Breast epithelium (tissue), 4 donors: ENCODE data around the gene SMARCD3. TPM values are rescaled to one million over a fixed set of nuclear protein-coding genes. Genes with fewer than 3 reads are reported as not detected.

Experiments used
- DNase-seq, 2 donors: peaks; one replicate each; pipeline ENCODE4 v3.0.0-alpha.2; 2019; ENCODE audit warnings: low spot score in 2 of 2
- H3K27ac ChIP-seq, 2 donors: fragments of 200-600 bp; sonication (generic) in 1 of 2; one replicate each; pipeline ENCODE4 v1.5.1; 2016 to 2019; ENCODE audit warnings: mild to moderate bottlenecking in 1 of 2
- H3K27me3 ChIP-seq, 2 donors: fragments of 200-600 bp; sonication (generic) in 1 of 2; one replicate each; pipeline versions ENCODE4 v1.5.1 to v1.6.0; 2017 to 2019; ENCODE audit warnings: control low read depth in 1 of 2, mild to moderate bottlenecking in 1 of 2
- H3K36me3 ChIP-seq: fragments of 200-600 bp; one replicate; pipeline ENCODE4 v1.5.1; 2019
- H3K4me1 ChIP-seq, 2 donors: fragments of 200-600 bp; sonication (generic); one replicate each; pipeline ENCODE4 v1.5.1; 2016 to 2019; ENCODE audit warnings: control low read depth in 1 of 2
- H3K4me3 ChIP-seq, 3 donors: fragments of 200-600 bp; sonication (generic); 1 replicate in 2 of 3; 2 replicates in 1 of 3; pipeline ENCODE4 v1.5.1; 2016 to 2019; ENCODE audit warnings: mild to moderate bottlenecking in 3 of 3, moderate library complexity in 2 of 3
- H3K9me3 ChIP-seq, 2 donors: fragments of 200-600 bp; sonication (generic) in 1 of 2; one replicate each; pipeline ENCODE4 v1.5.1; 2016 to 2019; ENCODE audit warnings: control low read depth in 1 of 2
- POLR2A ChIP-seq: fragments of 450-650 bp; IDR thresholded peaks from one replicate; pipeline ENCODE4 v1.6.1; 2016; ENCODE audit warnings: antibody characterized with exemption, mild to moderate bottlenecking, moderate library complexity
- POLR2AphosphoS5 ChIP-seq, 3 donors: sonication (generic); formaldehyde crosslinking; IDR thresholded peaks; one replicate each; pipeline ENCODE4 v1.6.1; 2017; ENCODE audit warnings: antibody characterized with exemption in 3 of 3
- intact Hi-C: fragments of 100-400 bp; cut with DNase I; formaldehyde crosslinking; loops from one replicate; pipeline ENCODE4 v1.15.1; 2023; ENCODE audit warnings: low total_unique reads
- total RNA-seq, 3 donors: library from RNA; depleted of rRNA; stranded (reverse); fragments of >200 nt; gene quantifications; one replicate each; pipeline ENCODE4 v1.1.0, GENCODE V29; 2016
- TF ChIP-seq, protein P1 (sequence below), 3 donors: fragments of 450-650 bp; IDR thresholded peaks; one replicate each; pipeline ENCODE4 v1.5.1; 2016 to 2017; ENCODE audit warnings: antibody characterized with exemption in 3 of 3, mild to moderate bottlenecking in 3 of 3, moderate library complexity in 3 of 3

The SMARCD3 gene
- total RNA-seq, 3 donors from 2014 or later, result 21.3 to 69.5 (median 43.5) TPM

GRCh38 chr7:151252961-151253711 is 4.6 kb upstream of the SMARCD3 start:
- Histone ChIP-seq H3K4me3 (peak overlapping the region; percentile 61 to 84 (median 66)), H3K27ac (peak overlapping the region; percentile 80 to 83), H3K4me1 (no peaks in the 10 kb centered on the region)

DNA sequence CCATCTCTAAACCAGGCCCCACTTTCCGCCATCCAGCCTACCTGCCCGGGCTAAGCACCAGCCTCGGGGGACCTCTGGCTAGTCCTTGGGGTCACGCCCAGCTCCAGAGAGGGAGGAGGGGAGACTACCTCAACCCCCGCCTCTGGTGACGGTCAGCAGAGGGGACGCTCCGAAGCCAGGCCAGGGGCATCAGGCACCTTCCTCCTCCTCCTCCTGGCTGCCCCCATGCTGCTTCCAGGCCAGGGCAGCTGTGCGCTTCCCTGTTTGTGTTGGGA is 4.0 kb upstream of the SMARCD3 start:
- intact Hi-C loops, result no loop called here
- Histone ChIP-seq H3K27ac (peak overlapping the region; percentile 80 to 94), H3K4me1 (peaks cover 0 to 4% of the 10 kb centered on the region in 2 donors), H3K4me3 (peak overlapping the region; percentile 61 to 84 (median 66)), H3K36me3 (no peaks in the 10 kb centered on the region), H3K27me3 (no peaks in the 10 kb centered on the region), H3K9me3 (no peaks in the 10 kb centered on the region)
- no peak for DNase-seq
- TF ChIP-seq POLR2A (no peak), POLR2AphosphoS5 (IDR thresholded peaks at IDR 0.05) (no peak)
- TF ChIP-seq, protein P1, sequence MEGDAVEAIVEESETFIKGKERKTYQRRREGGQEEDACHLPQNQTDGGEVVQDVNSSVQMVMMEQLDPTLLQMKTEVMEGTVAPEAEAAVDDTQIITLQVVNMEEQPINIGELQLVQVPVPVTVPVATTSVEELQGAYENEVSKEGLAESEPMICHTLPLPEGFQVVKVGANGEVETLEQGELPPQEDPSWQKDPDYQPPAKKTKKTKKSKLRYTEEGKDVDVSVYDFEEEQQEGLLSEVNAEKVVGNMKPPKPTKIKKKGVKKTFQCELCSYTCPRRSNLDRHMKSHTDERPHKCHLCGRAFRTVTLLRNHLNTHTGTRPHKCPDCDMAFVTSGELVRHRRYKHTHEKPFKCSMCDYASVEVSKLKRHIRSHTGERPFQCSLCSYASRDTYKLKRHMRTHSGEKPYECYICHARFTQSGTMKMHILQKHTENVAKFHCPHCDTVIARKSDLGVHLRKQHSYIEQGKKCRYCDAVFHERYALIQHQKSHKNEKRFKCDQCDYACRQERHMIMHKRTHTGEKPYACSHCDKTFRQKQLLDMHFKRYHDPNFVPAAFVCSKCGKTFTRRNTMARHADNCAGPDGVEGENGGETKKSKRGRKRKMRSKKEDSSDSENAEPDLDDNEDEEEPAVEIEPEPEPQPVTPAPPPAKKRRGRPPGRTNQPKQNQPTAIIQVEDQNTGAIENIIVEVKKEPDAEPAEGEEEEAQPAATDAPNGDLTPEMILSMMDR (IDR thresholded peaks at IDR 0.05), result no peak

More at GRCh38 chr7:151252961-151253711, 4.6 kb upstream of the SMARCD3 start:
- no peak for DNase-seq
- no peaks in the 10 kb centered on the region for H3K27me3 ChIP-seq
- intact Hi-C loops, result no loop called here
- TF ChIP-seq, protein P1 (IDR thresholded peaks at IDR 0.05), result no peak
- TF ChIP-seq POLR2AphosphoS5 (IDR thresholded peaks at IDR 0.05), result no peak
- no peak for TF ChIP-seq POLR2A
- no peaks in the 10 kb centered on the region for H3K9me3 ChIP-seq
- no peaks in the 10 kb centered on the region for H3K36me3 ChIP-seq

GRCh38 chr7:151251689-151252560 is 3.4 kb upstream of the SMARCD3 start:
- peak overlapping the region; percentile 61 to 84 (median 66) for H3K4me3 ChIP-seq
- intact Hi-C loops, result no loop called here
- no peaks in the 10 kb centered on the region for H3K36me3 ChIP-seq
- H3K4me1 ChIP-seq, result peaks cover 0 to 7% of the 10 kb centered on the region in 2 donors
- no peaks in the 10 kb centered on the region for H3K27me3 ChIP-seq
- peak overlapping the region; percentile 80 to 94 for H3K27ac ChIP-seq
- H3K9me3 ChIP-seq, result no peaks in the 10 kb centered on the region
- no peak for DNase-seq
- no peak for TF ChIP-seq POLR2AphosphoS5 (IDR thresholded peaks at IDR 0.05)
- TF ChIP-seq, protein P1 (IDR thresholded peaks at IDR 0.05), result no peak
- no peak for TF ChIP-seq POLR2A

- Histone ChIP-seq H3K27ac (peak overlapping the region; percentile 63 to 94), H3K4me3 (peak overlapping the region; percentile 61 to 84 (median 66)), H3K9me3 (no peaks in the 10 kb centered on the region), H3K36me3 (no peaks in the 10 kb centered on the region), H3K4me1 (peaks cover 0 to 7% of the 10 kb centered on the region in 2 donors), H3K27me3 (no peaks in the 10 kb centered on the region)
- DNase-seq, result no peak
- intact Hi-C loops, result no loop called here
- no peak for TF ChIP-seq POLR2A
- TF ChIP-seq, protein P1 (IDR thresholded peaks at IDR 0.05), result peak in 1 of 3 donors; percentile 8
- no peak for TF ChIP-seq POLR2AphosphoS5 (IDR thresholded peaks at IDR 0.05)
These were observed 2.8 kb upstream of the SMARCD3 start for GRCh38 chr7:151251328-151251688.
